ENCODE results near the gene BBX.

Gene BBX

DNA sequence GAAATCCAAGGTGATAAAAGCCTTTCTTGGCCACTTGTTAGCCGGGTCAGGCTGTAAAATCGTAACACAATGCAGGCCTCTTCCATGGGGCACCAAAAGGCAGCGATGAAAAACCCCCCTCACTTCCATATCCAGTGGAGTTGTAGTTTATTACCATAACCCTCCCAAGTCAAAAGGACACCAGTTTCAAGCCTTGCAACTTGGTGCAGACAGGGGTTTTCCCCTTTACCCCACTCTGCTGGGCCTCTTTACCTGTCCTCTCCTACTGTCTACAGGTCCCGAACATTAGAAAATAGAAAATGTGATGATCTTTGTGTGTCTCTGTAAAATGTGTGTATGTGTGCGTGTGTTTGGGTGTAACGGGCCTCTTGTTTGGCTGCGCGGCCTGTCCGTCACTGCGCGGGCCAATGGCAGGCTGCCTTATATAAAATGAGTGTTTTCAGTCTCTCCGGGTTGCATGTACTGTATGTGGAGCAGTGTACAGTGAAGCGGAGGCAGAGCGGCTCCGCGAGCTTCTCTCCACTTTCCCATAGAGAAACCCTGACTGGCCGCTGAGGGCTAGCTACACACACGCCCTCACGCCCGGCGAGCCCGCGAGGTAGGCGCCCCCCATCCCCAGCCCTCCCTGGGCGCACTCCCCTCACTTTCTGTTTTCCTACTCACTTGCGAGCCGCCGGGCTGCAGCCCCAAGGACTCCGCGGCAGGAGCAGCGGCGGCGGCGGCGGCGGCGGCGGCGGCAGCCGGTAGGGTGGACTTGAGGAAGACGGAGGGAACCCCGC lies at the start of gene BBX:
TSS of gene BBX (plus strand) at position 453 of the 779 bp plus-strand sequence. CDS start 187,499 bp downstream, outside the sequence.
- DNase-seq (ENCODE audit: low spot score) (peak; percentile 88), FAIRE-seq (no peak)

DNA sequence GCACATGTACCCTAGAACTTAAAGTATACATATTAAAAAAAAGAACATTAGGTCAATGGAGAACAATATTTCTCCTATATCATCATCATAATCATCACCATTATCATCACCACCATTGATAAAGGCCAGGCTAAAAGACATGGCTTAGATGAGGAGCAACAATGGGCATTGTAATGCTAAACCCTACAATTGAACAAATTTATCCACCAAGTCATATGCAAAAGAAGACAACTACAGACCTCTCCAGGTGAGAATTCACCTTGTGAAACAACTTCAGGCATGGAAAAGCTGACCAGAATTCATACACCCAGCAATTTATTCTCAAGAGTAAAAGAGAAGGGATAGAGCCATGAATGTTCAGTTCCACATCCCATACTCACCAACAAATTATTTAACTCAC lies 46.3 kb upstream of the BBX start:
- DNase-seq (ENCODE audit: low spot score): no peak
- peak; percentile 58 for FAIRE-seq

DNA sequence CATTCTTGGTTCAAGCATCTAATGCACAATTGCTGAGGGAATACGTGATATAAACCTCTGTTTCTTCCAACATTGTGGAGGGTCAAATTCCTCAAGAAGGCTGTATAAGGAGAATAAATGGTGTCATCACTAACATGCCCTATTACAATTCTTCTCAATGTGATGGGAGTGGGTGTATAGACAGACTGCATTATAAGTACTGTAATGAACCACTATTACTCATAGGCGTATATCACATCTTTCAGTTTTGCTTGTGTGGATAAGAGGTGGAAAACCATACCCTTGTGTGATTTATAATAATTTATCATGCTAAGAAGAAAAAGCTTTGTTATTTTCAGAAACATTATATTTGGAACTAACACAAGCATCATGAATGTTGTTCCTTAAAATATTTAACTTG lies 35.3 kb upstream of the BBX start:
- FAIRE-seq (no peak), DNase-seq (ENCODE audit: low spot score) (no peak)

DNA sequence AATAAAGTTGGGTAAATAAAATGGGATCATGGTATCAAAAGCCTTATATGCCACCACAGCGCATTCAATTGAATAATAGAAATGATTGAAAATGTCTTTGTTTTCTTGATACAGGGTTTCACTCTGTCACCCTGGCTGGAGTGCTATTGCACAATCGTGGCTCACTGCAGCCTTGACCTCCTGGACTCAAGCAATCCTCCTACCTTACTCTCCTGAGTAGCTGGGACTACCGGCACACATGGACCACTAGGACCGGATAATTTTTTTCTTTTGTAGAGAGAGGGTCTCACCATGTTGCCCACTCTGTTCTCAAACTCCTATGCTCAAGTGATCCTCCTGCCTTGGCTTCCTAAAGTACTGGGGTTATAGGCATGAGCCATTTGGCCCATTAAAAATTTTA lies 33.8 kb upstream of the BBX start:
- peak; percentile 23 for FAIRE-seq
- DNase-seq (ENCODE audit: low spot score): no peak

DNA sequence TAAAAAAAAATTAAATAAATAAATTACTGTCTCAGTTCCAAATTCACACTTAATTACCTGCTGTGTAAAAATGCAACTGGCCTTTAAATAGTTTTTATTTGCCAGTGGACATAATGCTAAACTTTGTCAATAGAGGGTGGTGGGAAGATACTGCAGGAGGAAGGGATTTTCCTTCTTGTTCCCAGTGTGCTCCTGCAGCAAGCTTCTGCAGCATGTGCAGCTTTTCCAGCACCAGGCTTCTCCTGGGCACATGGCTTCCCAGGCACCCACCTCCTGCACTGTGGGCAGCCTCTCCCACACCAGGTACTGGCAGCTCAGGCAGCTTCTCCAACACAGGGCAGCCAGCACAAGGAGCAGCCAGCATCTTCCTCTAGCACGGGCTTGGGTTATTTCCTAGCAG lies 29.6 kb upstream of the BBX start:
- no peak for FAIRE-seq

DNA sequence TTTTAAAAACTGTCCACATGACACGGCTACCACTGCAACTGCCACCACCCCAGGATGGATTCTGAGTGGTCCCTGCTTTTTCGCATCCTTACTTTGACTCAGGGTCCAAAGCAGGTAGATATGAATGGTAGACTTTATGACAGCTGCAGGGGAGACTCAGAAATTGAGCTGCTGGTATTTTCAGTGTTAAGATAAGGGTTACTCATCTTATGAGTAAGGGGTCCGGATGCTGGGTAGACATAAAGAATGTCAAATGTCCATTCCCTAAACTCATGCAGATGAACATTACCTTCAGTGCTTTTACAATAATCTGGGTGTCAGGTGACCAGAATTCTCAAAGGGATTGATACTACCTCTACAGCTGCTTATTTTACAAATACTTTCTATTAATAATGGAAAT lies 25.9 kb upstream of the BBX start:
- FAIRE-seq (no peak), DNase-seq (ENCODE audit: low spot score) (no peak)

More for the DNA sequence above, 29.6 kb upstream of the BBX start:
- no peak for DNase-seq (ENCODE audit: low spot score)

DNA sequence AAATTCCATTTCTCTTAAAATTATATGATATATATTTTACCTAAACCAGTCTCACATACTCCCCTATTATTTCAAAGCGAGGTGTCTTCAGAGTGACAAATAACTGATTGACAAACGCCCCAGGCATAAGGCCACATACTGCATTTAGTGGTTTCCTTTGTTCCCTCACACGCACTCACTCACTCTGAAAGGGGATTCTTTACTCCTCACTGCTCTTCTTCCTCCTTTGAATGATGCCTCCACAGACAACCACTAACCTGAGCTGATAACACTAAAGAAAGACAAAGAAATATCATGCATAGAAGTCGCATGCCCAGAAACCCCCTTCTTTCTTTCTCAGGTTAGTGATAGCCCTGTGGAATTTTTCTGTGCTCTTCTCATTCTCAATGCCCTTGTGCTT lies 24.1 kb upstream of the BBX start:
- DNase-seq (ENCODE audit: low spot score) (no peak), FAIRE-seq (no peak)

DNA sequence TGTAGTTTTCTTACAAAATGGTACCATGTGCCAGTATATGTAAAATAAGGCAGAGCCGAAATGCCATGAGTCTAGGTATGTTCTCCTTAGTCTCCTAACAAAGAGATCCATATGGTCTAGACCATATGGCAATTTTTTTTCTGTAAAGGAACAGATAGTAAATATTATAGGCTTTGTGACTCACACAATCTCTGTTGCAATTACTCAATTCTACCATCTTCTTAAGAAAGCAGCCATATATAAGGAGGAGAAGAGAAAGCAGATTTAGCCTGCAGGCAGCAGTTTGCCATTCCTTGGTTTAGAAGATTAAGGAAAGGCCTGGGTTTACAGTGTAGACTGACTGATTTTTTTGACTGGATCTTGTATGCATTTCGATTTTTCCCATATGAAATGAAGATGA lies 16.3 kb upstream of the BBX start:
- DNase-seq (ENCODE audit: low spot score) (no peak), FAIRE-seq (no peak)

DNA sequence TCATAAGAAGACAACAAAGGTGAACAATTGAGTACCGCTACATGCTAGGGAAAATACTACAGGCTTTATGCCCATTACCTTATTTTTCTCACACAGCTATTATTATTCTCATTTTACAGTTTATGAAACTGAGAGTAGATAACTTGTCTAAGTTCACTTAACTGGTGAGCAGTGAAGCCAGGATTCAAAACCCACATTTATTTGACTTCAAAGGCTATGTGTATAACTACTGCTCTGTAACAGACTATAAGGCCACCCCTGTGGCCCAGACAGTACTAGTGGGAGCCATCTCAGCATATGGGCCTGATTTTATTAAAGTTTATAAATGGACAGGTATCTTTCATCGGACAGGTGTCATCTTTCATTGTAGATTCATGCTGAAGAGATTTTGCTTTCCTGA lies 14.4 kb upstream of the BBX start:
- DNase-seq (ENCODE audit: low spot score) (no peak), FAIRE-seq (no peak)

DNA sequence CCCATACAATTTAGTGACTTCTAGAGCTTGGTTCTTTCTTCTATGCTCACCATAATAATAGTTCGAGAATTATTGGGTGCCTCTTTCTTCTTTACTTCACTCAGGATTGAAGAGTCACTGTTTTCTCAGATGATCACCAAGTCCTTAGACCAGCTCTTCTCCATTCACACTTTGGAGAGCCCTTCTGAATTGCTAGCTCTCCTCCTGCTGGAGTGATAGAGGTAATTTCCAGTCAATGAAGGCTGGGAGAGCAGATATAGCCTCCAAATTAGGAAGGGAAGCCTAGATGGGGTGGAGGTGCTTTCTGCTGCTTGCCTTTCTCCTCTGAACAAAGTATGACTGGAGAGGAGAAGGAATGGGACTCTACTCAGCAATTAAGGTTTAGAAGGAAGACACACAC lies 10.7 kb upstream of the BBX start:
- no peak for FAIRE-seq

DNA sequence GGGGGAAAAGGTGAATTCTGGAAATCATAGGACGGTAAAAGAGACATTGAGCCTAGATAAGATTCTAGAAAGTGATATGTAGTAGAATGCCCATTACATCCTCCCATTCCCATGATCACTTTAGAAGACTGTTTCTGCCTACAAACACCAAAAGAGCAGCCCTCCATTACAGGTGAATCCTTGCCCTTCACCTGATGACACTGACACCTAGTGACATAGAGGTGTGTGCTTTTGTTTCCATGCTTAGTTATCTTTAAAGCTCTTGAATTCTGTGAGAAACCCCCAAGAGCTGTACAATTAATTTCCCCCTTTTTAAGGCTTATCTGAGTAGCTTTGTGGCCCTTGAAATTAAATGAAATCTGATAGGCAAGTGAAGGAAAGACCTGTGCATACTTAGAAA lies 8.3 kb upstream of the BBX start:
- FAIRE-seq: no peak
- DNase-seq (ENCODE audit: low spot score): no peak

More for the DNA sequence above, 10.7 kb upstream of the BBX start:
- DNase-seq (ENCODE audit: low spot score): no peak

DNA sequence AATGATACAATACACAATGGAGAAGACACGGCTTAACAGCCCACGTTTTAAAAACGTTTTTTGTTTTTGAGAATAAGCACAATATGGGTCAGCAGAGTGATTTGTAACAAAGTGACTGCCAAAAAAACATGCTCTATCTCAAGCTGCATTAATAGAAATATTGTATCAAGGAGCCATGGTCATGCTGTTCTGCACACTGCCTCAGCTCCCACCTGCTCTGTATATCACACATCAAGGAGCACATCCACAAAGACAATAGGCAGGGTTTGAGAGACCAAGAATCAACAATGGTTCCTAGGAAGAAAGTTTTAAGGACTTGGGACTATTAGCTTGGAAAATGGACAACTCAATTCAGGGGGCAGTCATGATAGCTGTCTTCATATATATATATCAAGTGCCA lies 6.3 kb upstream of the BBX start:
- no peak for FAIRE-seq
- no peak for DNase-seq (ENCODE audit: low spot score)

DNA sequence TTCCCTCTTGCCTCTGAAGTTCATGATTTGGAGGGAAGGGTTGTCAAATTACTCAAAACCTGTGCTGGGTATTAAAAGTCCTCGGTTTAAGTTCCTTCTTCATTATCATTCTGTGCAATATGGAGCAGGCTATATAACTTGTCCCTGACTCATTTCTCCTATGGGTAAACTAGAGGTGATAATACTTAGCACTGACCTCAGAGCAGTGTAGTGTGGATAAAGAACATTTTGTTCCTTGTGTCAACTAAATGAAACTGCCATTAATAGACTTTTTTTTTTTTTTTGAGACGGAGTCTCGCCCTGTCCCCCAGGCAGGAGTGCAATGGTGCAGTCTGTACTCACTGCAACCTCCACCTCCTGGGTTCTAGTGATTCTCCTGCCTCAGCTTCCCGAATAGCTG lies 2.2 kb upstream of the BBX start:
- no peak for FAIRE-seq
- no peak for DNase-seq (ENCODE audit: low spot score)

DNA sequence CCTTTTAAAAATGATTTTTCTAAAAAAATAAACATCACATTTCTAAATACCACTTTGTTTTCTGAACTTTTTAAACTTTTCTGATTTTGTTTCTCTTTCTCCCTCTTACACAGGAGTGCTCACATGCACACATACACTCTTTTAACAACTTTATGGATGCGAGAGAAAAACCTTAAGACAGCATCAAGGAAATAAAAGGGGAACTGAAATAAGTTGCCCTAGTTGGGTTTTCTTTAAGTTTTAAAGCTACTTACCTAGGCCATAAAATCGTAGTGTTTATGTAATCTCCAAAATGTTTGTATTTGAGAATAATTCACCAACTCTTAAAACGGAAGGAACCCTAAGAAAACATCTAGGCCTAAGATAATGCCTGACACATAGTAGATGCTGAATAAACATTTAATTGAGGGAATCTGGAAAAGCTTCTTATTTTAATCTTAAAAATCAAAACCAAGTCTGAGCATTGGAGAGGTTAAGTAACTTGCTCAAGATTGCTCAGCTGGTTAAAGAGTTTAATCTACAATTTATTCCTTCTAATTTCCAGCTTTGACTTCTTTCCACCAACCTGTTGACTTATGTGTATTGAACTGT lies 1.2 kb upstream of the BBX start:
- no peak for FAIRE-seq
- DNase-seq (ENCODE audit: low spot score): no peak

DNA sequence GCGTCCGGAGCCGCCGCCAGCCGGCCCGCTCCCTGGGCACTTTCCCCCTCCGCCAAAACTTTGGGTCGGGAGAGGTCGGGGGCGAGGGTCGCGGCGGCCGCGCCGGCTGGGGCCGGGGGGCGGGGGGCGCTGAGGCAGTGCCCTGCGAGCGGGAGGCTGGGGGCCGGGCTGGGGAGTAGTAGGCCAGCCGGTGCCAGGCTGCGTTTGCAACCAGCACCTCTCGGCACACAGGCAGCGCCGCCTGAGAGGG lies 452 bp downstream of the BBX start:
- DNase-seq (ENCODE audit: low spot score): no peak
- no peak for FAIRE-seq

DNA sequence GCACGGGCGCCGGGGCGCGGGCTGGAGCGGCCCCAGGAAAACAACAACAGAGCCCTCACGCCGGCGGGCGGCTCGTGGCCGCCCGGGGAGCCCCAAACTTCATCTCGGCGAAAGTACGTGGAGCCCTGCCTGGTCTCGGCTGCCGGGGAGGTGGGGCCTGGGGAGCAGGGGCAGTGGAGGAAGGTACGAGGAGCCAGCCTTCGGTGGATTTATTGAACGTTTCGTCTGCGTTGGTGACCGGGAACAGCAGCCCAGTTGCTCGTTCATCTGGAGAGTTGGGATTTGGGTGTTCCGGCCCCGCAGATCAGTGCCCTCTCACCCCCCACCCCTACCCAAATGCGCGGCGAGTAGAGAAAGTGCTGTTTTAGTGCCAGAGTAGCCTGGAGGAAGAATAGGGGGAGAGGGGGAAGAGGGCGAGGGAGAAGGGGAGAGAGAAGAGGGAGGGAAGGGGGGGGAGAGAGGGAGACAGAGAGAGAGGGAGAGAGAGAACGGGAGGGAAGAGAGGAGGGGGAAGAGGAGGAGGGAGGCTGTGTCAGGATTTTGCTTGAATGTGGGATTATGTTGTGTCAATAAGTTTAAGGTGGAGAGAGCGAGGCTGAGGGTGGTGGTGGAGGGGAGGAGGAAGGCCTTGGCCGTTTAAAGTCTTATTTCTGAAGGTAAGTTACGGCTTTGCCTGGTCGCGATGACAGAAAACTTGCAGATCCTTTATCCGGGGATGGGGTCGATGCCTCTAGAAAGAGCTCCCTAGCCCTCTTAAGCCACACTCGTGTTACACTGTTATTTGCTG lies 970 bp downstream of the BBX start:
- FAIRE-seq: no peak

DNA sequence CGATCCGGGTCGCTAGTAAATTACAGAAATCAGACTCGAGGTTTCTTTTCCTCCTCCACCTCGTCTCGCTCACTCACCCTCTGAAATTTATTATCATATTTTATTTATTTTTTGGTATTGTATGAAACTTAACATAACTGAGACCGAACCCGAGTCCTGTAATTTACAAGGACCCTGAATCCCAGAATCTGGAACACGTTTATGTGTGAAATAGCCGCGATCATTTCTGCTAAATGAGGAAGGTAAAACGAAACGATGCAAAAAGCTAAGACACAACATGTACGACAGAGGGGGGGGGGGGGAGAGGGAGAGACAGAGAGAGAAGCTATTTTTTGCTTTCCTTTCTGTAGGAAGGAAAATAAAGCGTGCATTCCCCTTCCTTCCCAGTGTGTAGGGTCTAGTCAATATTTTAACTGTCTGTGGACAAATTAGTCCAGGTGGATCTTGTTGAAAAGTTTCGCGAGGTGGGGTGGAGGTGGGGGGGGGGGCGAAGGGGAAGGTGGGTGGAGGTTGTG lies 1.6 kb downstream of the BBX start:
- DNase-seq (ENCODE audit: low spot score): no peak
- no peak for FAIRE-seq

More for the DNA sequence above, 970 bp downstream of the BBX start:
- DNase-seq (ENCODE audit: low spot score): peak; percentile 63

DNA sequence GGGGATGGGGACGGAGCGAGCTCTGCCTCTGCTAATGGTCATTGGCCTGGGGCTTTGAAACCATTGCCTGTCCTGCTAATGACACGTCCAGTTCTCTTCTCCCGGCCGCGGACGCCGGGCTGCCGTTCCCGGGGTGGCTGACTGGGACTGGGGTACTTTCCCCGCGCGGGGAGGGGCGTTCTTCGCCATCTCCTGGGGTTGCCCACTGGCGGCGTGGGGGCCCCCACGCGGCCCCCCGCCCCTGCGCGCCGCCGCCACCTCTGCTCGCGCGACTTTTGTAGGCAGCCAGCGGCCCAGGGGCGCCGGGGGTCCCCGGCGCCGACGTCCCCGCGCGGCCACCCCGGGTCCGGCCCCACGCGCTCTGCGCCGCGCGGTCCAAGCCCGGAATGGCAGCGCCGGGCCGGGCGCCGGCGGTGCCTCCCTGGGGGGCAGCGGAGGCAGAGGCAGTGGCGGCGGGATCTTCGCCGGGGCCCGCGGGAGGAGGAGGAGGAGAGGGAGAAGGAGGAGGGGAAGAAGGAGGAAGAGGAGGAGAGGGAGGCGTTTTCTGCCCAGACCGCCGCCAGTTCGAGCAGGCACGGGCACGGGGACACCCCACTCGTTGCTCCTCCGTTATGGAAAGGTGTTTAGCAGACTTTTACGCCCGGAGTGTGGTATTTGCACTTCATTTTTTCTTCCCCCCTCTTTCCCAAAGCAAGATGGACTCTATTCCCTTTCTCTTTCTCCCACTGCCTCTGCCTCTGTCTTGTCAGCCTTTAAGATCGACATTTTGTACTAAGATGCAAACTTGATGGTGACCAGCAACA lies 2.3 kb downstream of the BBX start:
- no peak for FAIRE-seq

DNA sequence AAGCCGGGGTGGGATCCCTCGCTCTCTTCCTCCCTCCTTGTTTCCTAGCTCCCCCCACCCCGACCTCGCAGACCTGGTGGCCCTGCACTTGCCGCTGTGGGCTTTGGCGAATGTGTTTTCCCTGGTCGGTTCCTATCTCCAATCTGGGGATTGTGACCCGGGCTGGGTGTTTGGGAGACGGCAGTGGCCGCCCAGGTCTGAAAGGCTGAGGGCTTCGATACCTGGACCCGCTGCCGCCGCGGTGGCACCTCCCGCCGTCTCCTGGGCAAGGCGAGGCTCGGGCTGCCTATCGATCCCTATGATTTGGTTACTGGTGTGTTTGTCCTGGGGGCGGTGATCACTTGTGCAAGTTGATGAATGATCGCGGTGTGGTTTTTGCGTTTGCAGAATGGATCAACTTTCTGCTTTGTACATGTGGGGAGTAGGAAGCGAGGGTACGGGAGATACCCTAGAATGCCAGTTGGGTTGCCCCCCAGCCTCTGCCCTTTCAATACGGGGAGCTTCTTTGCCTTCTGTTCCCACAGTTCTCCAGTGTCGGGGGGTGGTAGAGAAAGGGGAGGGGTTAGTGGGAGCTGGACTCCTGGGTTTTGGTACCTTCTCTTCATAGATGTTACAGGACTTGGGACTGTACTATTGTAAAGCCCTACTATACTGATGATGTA lies 3.0 kb downstream of the BBX start:
- FAIRE-seq (no peak), DNase-seq (ENCODE audit: low spot score) (peak; percentile 20)

More for the DNA sequence above, 2.3 kb downstream of the BBX start:
- peak; percentile 53 for DNase-seq (ENCODE audit: low spot score)

DNA sequence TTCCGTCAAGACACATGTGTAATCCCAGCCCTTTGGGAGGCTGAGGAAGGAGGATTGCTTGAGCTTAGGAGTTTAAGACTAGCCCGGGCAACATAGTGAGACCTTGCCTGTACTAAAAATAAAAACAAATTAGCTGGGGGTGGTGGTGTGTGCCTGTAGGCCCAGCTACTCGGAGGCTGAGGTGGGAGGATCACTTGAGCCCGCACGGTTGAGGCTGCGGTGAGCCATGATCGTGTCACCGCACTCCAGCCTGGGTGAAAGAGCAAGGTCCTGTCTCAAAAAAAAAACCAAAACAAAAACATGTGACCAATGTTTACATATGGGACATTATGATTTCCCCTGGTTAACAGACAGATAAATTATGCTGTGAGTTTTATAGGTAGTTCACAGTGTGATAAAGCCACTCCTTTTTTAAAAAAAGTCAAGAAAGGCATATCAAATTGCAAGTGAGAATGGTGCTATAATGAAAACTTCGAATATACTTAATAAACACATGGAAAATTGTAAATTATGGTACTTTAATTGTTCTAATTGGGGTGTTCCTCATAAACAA lies 9.2 kb downstream of the BBX start:
- no peak for DNase-seq (ENCODE audit: low spot score)
- no peak for FAIRE-seq

DNA sequence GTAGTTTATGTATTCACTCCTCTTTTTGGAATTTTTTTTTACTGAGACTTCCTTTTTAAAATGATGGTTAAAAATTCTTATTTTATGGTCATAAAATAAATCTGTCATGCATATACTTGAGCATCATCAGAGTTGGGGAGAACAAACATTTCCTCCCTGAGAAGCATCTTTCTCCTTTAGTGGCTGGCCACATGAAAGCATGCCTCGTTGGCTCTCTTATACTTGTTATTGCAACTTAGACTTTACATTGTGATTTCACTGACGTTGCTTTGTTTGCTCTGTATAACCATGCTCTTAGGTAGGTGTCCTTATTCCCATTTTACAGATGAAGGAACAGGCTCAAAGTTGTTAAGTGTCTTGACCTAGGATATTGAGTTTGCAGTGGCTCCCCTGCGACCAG lies 18.1 kb downstream of the BBX start:
- FAIRE-seq (no peak), DNase-seq (ENCODE audit: low spot score) (no peak)

Measured in urothelium cell line (cell line).